ENCODE results near the gene TAP1.
A peak's percentile ranks its signal among the peaks of the same experiment; 100 is the strongest.
"Not testable (repeated sequence)": the region's sequence is repeated elsewhere in the genome, so short reads cannot be mapped to it uniquely, and the experiment has no call there.

Gene TAP1, protein sequence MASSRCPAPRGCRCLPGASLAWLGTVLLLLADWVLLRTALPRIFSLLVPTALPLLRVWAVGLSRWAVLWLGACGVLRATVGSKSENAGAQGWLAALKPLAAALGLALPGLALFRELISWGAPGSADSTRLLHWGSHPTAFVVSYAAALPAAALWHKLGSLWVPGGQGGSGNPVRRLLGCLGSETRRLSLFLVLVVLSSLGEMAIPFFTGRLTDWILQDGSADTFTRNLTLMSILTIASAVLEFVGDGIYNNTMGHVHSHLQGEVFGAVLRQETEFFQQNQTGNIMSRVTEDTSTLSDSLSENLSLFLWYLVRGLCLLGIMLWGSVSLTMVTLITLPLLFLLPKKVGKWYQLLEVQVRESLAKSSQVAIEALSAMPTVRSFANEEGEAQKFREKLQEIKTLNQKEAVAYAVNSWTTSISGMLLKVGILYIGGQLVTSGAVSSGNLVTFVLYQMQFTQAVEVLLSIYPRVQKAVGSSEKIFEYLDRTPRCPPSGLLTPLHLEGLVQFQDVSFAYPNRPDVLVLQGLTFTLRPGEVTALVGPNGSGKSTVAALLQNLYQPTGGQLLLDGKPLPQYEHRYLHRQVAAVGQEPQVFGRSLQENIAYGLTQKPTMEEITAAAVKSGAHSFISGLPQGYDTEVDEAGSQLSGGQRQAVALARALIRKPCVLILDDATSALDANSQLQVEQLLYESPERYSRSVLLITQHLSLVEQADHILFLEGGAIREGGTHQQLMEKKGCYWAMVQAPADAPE

DNA sequence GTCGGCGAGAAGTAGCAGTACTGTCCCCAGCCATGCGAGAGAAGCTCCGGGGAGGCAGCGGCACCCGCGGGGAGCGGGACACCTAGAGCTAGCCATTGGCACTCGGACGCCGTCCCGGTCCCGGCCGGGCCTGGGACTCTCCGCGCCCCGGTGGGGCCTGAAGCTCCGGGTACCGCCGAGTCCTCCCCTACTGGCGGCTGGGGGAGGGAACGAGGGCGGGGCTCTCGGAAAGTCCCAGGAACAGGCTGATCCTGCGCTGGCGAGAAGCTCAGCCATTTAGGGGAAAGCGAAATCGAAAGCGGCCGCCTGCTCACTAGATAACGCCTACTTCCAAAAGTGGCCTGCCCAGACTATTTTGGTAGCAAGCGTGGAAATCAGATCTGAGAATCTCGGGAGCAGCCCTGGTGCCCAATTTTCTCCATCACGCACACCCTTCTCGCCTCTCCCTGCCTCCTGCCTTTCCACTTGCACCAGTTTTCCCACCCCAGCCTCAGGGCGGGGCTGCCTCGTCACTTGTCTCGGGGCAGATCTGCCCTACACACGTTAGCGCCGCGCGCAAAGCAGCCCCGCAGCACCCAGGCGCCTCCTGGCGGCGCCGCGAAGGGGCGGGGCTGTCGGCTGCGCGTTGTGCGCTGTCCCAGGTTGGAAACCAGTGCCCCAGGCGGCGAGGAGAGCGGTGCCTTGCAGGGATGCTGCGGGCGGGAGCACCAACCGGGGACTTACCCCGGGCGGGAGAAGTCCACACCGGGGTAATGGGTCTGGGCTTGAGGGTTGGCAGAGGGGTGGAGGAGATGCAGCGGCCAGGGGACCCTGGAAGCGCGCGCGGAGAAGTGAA lies at the start of gene TAP1, which contains the start of gene PSMB9:
TAP1 (minus strand) TSS at position 164 of the 835 bp plus-strand sequence; CDS start at position 96, 68 bp downstream.
PSMB9 (plus strand) TSS at position 652 of the 835 bp plus-strand sequence; CDS start at position 690, 38 bp downstream.
- peak; percentile 57 to 99 (median 93) for DNase-seq

DNA sequence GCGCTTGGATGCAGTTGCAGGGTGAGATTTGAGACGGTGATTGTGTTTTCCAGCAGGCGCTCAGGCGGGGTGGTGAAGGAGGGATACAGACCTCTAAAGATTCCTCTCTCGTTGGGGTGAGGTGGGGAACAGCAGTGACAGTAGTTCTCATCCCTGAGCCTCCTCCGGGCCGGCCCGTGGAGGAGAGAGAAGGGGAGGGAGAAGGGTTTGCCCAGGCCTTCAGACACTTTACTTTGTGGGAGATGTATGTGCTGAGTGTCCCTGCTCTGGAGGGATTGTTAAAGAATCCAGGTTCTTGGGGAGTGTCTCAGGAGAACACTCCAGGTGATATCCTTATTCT lies 41.5 kb upstream of the TAP1 start:
- no peak for DNase-seq

DNA sequence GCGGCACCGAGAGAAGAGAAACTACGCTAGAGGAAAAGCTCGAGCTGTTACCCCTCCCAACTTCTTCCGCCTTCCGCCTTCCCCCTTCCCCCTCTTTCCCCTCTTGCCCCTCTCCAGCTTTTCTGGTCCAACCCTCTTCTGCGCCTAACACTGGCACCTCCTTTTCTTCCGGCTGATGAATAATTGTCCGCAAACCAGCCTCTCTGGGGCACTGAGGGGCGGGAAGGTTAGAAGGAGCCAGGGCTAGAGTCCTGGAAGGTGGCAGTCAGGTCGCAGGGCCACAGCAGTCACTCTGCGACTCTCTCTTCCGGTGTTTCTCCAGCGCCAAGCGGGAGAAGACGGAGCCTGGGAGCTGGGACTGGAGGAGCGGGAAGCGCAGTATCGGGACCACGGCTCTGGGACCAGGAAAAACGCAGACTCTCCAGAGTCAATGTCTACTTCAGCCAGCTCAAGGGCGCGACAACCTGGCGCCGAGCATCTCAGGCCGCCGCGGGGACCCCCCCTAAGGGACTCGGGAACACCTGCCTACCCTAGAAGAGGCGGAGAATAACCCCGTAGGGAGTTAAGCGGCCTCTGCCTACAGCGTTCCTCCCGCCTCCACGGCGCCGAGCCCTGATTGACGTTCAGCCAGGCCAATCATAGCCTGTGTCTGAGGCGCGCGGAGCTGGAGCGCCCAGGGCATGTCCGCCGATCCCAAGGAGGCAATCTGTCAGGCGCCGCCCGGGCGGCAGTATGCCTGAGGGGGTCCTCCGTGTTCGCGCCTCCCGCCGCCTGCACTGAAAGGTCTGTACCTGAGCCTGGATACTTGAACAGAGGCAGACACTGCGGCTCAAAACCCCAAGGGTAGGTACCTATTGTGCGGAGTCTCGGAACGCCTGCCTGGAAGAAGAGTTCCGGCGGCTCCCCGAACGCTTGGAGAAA lies 40.8 kb upstream of the TAP1 start:
- DNase-seq, result peak; percentile 36 to 94 (median 86)

DNA sequence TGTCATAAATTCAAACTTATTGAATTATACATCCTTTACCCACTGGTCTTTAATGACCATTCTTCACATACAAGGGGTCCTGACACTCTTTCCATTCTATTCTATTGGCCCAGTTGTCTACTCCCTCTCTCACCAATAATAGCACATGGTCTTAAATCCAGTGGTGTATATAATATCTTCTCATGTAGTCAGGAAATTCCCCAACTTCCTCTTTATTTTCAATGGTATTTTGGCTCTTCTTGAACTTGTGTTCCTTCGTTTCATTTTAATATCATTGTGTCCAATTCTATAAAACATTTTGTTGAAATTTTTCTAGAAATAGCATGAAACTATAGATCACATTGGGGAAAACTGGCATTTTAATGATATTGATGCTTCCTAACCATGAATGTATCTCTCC lies 37.3 kb upstream of the TAP1 start:
- no peak for DNase-seq

DNA sequence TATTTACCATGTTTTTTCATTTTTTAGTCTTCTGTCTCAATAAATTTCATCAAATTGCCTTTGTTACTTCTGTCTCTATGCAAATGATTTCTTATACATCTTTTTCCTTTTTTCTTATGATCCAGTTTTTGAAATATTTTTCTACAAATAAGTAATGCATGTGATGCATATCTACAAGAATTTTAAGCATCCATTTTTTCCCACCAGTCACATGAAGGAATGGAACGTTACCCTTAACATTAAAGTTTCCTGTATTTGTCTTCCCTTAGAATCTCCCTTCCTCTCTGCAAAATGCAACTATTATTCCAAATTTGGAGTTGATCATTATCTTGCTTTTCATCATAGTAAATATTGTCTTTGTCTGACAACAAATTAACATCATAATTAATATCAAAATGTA lies 36.0 kb upstream of the TAP1 start:
- no peak for DNase-seq

DNA sequence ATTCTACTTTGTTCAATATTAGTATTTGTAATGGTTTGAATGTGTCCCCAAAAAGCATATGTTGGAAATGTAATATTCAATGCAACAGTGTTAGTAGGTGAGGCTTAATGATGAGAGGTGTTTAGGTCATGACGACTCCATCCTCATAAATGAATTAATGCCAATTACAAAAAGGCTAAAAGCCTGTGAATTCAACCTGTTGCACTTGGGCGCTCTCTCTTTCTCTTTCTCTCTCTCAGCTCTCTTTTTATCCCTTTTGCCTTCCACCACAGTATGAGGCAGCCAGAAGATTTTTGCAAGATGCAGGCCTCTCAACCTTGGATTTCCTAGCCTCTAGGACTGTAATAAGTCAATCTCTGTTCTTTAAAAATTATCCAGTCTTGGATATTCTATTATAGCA lies 35.1 kb upstream of the TAP1 start:
- no peak for DNase-seq

DNA sequence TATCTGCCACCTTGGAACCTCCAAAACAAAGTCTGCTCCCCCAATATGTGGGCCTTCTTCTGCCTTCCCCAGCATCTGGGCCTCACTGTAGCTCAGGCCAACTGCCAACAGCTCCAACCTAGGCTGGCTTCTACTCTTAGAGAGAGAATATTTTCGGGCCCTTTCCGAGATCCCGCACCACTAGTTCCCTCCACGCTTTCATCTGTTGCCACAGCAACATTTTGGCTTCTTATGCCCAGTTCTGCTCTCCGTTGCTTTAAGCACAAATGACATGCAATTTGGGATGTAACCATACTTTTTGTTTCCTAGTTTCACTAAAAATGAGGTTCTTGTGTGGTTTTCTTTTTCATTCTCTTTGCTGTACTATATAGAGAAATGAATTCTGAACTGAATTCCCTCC lies 34.1 kb upstream of the TAP1 start:
- no peak for DNase-seq

DNA sequence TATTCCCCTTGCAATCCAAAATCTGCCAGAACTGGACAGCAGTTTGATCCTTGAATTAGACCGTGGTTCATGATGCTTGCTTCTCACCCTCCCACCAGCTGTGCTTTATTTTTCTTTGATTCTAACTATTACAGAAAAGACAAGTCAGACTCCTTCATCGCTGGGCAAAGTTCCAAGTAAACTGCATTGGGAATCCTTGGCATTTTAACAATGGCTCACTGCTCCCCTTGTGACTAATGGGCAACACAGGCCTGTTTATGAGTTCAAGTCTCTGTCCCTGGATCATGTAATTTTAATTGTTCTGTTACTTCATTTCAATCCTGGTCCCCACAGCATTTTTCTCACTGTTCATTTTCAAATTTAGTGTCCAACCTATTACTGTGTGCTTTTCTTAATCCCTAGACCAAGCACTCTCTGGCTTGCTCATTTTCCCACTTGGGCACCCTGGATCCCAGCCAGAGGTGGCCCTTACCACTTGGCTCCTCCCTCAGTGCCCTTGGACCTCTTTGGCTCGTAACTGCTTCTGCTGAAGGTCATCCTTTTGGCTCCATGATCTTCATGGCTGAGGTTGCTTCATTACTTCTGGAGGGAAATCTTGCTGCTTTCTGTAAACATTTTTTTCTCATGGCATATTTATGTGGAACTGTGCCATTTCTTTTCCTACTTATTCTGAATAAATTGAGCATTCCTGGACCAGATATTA lies 33.3 kb upstream of the TAP1 start:
- peak in 1 of 51 donors; percentile 10 for DNase-seq

DNA sequence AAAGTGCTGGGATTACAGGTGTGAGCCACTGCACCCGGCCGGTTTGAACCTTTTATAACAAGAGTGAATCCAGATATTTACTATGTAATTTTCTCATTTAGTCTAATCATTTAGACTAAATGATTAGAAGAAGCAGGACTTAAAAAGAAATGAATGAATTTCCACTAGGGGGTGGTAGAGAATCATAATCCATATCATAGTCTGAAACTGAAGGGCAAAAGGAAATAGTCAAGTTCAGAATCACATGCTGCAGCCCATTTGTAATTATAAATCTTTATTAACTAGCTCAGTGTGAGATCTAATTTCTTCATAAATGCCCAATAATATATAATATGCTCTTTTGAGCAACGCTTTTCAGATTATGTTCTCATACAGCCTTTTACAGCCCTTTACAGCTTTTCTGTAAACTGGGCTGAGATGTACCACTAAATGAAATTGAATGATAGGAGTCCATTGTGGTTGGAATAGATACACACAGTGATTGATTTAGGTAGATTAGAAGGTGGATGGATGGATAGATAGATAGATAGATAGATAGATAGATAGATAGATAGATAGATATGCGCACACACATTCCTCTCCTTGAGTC lies 32.3 kb upstream of the TAP1 start:
- peak in 1 of 51 donors; percentile 59 for DNase-seq

DNA sequence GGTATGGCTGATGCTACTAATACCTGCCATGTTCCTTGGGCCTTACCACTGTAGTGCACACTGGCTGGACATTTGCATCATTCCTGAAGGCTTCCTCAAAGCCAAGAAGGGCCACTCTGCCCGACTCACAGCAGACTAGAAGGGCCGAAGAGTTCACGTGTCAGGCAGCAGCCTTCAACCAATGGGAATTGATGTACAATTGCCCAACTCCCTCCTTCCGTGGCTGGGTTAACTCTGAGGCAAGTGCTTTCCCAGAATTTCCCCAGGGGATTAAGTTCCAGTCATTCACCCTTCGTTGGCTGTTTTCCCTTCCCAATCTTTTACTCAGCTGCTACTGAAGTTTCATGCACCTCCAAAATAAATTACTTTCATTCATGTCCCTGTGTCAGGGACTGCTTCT lies 30.3 kb upstream of the TAP1 start:
- peak in 8 of 51 donors; percentile 2 to 32 (median 18) for DNase-seq

DNA sequence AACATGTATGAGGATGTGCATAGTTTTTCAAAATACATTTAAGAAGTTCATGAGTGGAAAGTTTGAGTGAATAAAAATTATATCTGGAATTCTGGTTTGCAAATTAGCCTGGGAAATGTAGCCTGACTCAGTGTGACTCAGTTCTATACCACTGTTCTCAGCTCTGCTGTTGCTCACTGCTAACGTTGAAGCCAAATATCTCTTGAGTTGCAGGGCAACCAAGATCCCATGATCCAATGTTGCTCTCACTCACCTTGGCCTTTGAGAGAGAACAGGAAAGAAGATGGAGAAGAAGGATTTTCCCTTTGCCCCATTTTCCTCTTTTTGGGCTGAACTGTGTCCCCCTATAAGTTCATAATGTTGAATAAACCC lies 29.4 kb upstream of the TAP1 start:
- no peak for DNase-seq

DNA sequence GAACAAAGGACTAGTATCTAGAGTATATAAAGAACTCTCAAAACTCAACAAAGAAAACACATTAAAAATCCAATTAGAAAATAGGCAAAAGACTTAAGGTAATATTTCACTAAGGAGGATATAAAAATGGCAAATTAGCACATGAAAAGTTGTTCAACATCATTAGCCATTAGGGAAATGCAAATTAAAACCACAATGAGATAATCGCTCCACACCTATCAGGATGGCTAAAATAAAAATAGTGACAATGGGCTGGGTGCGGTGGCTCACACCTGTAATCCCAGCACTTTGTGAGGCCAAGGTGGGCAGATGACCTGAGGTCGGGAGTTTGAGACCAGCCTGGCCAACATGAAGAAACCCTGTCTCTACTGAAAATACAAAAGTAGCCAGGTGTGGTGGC lies 27.5 kb upstream of the TAP1 start:
- DNase-seq, result not testable (repeated sequence)

DNA sequence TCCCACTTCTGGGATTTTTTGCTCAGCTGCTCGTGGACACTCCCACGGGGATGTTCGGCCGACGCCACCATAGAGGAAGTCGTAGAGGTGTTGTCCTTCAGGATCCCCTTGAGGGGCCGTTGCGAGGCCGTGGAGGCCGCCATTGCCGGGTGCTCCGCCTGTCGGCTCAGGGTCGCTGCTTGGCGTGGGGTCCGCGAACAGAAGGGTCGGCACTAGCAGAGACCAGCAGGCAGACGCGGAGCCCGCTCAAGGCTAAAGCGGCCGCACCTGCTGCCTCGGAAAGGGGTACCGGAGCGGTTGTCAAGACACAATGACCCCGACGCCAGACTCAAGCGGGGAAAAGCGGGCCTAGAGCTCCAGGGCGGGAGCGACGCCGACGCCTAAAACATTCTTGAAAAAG lies 26.2 kb upstream of the TAP1 start:
- no peak for DNase-seq

DNA sequence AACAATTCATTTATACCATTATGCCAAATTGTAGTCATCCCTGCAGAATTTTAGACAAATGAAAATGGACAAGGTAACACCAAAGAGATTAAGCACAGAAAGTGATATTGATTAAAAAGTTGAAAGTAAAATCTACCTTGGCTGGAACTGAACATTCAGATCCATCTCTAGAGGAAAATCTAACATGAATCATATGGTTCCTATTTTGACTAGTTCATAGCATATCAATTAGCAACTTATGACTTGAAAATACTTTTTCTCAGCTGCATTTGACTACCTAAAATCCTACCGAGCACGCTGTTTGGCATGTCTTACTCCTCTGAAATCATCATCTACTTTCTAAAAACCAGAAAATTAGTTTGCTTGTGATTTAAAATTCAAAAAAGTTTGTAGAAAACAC lies 23.1 kb upstream of the TAP1 start:
- DNase-seq, result no peak

DNA sequence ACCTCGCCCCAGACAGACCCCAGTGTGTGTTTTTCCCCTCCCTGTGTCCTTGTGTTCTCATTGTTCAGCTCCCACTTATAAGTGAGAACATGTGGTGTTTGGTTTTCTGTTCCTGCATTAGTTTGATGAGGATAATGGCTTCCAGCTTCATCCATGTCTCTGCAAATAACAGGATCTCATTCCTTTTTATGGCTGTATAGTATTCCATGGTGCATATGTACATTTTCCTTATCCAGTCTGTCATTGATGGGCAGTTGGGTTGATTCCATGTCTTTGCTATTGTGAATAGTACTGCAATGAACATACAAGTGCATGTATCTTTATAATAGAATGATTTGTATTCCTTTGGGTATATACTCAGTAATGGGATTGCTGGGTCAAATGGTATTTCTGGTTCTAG lies 20.4 kb upstream of the TAP1 start:
- not testable (repeated sequence) for DNase-seq

DNA sequence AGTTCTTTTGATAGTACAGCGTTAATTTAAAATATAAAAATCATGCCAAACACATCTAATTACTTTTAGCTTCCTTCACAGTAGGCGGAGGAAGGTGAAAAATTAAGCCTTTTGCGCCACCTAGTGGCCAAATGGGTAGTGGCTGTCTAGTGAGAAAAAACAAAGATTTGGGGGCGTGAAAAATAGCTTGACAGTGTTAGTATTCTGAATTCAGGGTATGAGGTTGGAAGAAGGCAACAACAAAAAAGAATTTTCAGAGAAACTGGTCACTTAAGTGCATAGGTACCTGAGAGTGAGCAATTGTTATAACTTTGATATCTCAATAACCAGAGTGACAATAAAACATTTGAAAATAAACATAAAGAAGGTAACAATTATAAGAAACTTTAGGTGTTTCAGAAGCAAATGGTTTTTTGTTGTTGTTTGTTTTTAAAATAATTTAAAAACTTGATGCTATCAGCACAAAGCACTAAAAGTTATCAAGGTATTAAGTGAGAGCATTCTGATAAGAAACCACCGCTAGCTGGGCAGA lies 14.8 kb upstream of the TAP1 start:
- DNase-seq, result peak in 40 of 51 donors; percentile 6 to 84 (median 50)

DNA sequence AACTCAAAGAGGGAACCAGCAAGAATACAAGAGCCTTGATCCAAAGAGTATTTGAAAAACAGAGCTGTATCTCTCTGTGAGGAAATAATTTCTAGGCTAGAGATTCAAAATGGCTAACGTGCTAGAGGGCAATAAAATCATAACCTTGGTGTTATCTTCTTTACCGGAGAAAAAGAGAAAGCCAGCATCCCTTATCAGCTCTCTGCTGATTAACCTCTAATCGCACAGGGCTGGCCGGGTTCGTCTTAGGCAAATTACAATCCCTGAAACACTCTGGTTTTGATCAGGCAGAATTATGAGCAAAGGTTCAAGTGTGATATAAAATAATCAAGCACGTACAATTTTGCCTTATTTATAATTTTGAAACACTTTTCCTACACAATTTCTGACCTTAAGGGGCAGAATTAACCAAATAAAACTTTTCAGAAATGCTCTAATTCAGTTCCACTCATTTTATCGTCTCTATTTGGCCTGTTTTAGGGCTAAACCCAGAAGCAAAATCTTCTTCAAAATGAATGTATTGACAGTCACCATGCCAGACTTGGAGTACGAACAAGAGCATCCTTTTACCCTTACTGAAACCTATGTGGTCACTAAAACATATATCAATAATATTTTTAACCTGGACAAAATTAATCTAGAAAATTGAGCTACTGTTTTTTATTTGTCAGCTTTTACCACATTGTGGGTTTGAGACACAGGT lies 14.2 kb upstream of the TAP1 start:
- no peak for DNase-seq

DNA sequence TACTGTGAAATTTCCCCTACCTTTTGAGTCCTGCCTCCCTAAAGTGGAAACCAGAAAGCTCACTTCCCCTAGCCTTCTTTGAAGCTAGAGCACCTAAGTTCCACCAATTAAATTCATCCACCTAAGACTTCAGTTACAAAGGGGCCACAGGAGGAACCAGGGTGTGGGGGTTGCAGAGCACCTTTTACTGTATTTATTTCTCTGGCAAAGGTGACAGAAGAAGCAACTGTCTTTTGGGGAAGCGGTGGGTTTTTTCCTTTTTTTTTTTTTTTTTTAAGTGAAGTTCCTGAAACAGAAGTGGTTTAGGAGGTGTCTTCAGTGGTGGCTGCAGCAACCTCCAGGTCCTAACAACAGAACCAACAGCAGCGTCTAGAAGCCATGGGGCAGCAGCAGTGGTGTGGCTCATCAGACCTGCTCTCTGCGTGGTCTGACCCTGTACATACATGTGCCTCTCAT lies 13.5 kb upstream of the TAP1 start:
- no peak for DNase-seq

Data from hypothalamus (tissue), 51 donors.